K562 (cell line): Measurements from ENCODE around the gene PCDH1. TPM values are rescaled to one million over a fixed set of nuclear protein-coding genes. Genes with fewer than 3 reads are reported as not detected.
A peak's percentile ranks its signal among the peaks of the same experiment; 100 is the strongest.

Experiments used
- ARID1B ChIP-seq: fragments of 450-650 bp; IDR thresholded peaks from 2 replicates; pipeline ENCODE4 v1.6.1; 2016; ENCODE audit warnings: antibody characterized with exemption, mild to moderate bottlenecking, inconsistent platforms
- ASH1L ChIP-seq: fragments of 450-650 bp; IDR thresholded peaks from 2 replicates; pipeline ENCODE4 v1.6.1; 2018; ENCODE audit warnings: borderline replicate concordance, mild to moderate bottlenecking, low read depth; ENCODE audit not compliant: partially characterized antibody
- CREM ChIP-seq: IDR thresholded peaks from 2 replicates; pipeline ENCODE4 v1.6.1; 2014; ENCODE audit warnings: antibody characterized with exemption, low read depth
- ETV5 ChIP-seq: sonication (generic); formaldehyde crosslinking; IDR thresholded peaks from 2 replicates; pipeline ENCODE4 v1.4.0; 2020; ENCODE audit warnings: low read depth, mild to moderate bottlenecking, missing genetic modification reagents
- GATAD2B ChIP-seq: fragments of 450-650 bp; IDR thresholded peaks from 2 replicates; pipeline ENCODE4 v1.6.1; 2017; ENCODE audit warnings: mild to moderate bottlenecking, borderline replicate concordance
- HES1 ChIP-seq: fragments of 450-650 bp; IDR thresholded peaks from 2 replicates; pipeline ENCODE4 v1.6.1; 2016; ENCODE audit warnings: low read depth, mild to moderate bottlenecking, moderate library complexity
- HNRNPL ChIP-seq: fragments of 200-400 bp; formaldehyde crosslinking; IDR thresholded peaks from 2 replicates; pipeline ENCODE4 v1.6.1; 2017; ENCODE audit warnings: low read depth, mild to moderate bottlenecking, low read length
- NCOA1 ChIP-seq: fragments of 450-650 bp; IDR thresholded peaks from 2 replicates; pipeline ENCODE4 v1.6.1; 2016; ENCODE audit warnings: low read depth
- NFE2L1 ChIP-seq: fragments of 450-650 bp; IDR thresholded peaks from 2 replicates; pipeline ENCODE4 v1.6.1; 2016; ENCODE audit warnings: missing genetic modification characterization, low read depth, mild to moderate bottlenecking, missing compliant biosample characterization, moderate library complexity, borderline replicate concordance
- NKRF ChIP-seq: fragments of 450-650 bp; IDR thresholded peaks from 2 replicates; pipeline ENCODE4 v1.6.1; 2016; ENCODE audit warnings: borderline replicate concordance
- RAD51 ChIP-seq: fragments of 450-650 bp; IDR thresholded peaks from 2 replicates; pipeline ENCODE4 v1.7.1; 2016; ENCODE audit warnings: low read depth, mild to moderate bottlenecking, borderline replicate concordance
- RFX5 ChIP-seq: IDR thresholded peaks from 2 replicates; pipeline ENCODE4 v1.6.1; 2011; ENCODE audit warnings: low read depth, mild to moderate bottlenecking, improper control_type of control experiment, low read length
- SNAPC5 ChIP-seq: fragments of 250-450 bp; sonication (Bioruptor Pico); IDR thresholded peaks from 2 replicates; pipeline ENCODE4 v1.8.0; 2021; ENCODE audit warnings: moderate library complexity, mild to moderate bottlenecking, inconsistent platforms
- SP1 ChIP-seq: sonication (generic); formaldehyde crosslinking; IDR thresholded peaks from 2 replicates; pipeline ENCODE4 v1.8.1; 2022; ENCODE audit warnings: mild to moderate bottlenecking, missing genetic modification reagents
- SRSF3 ChIP-seq: fragments of 200-400 bp; formaldehyde crosslinking; IDR thresholded peaks from 2 replicates; pipeline ENCODE4 v1.6.1; 2016; ENCODE audit warnings: mild to moderate bottlenecking, low read length, moderate library complexity; ENCODE audit not compliant: insufficient read depth
- TEAD1 ChIP-seq, 2 experiments: fragments of 450-650 bp in 1 of 2; sonication (generic) in 1 of 2; formaldehyde crosslinking; IDR thresholded peaks; 2 replicates each; pipeline versions ENCODE4 v1.4.0 to v1.8.0; 2020 to 2022; ENCODE audit warnings: mild to moderate bottlenecking in 2 of 2, missing genetic modification reagents in 1 of 2
- THRAP3 ChIP-seq: fragments of 450-650 bp; IDR thresholded peaks from 2 replicates; pipeline ENCODE4 v1.6.1; 2016; ENCODE audit warnings: mild to moderate bottlenecking, inconsistent platforms, borderline replicate concordance
- TRIM25 ChIP-seq: fragments of 450-650 bp; IDR thresholded peaks from 2 replicates; pipeline ENCODE4 v1.7.0; 2016; ENCODE audit warnings: borderline replicate concordance
- ZNF561 ChIP-seq: fragments of 450-650 bp; formaldehyde crosslinking; conservative IDR thresholded peaks from 2 replicates; pipeline ENCODE4 v1.4.0; 2020; ENCODE audit warnings: mild to moderate bottlenecking, moderate library complexity
- ZNF76 ChIP-seq: fragments of 250-450 bp; sonication (Bioruptor Pico); IDR thresholded peaks from 2 replicates; pipeline ENCODE4 v1.4.0; 2020; ENCODE audit warnings: mild to moderate bottlenecking, moderate library complexity, borderline replicate concordance
- polyA plus RNA-seq, 8 experiments: library from polyadenylated mRNA; depleted of rRNA in 4 of 8; stranded (reverse) in 5 of 8; unstranded in 3 of 8; fragments of >200 nt; fragmentation: Nextera tagmentation in 2 of 8; fragmentation: Illumina TruSeq in 1 of 8; extraction: Ambion mirVana in 2 of 8; extraction: Trizol in 1 of 8; gene quantifications; 2 replicates each; pipeline versions ENCODE4 v1.2.1 to v1.2.3, GENCODE V29; 2011 to 2014; ENCODE audit warnings: inconsistent platforms in 1 of 8, missing spikeins in 1 of 8
- total RNA-seq, 7 experiments: library from RNA; depleted of rRNA in 6 of 7; stranded (reverse); fragments of >200 nt in 6 of 7; fragmentation: Illumina TruSeq in 2 of 7; extraction: Trizol in 2 of 7; gene quantifications; 2 replicates each; pipeline versions ENCODE4 v1.2.1 to v1.2.3, GENCODE V29; 2011 to 2021; ENCODE audit warnings: low replicate concordance in 1 of 7
- TF ChIP-seq, protein P1 (sequence below), 2 experiments: fragments of 150-350 bp in 1 of 2; IDR thresholded peaks; 2 replicates each; pipeline ENCODE4 v1.6.1; 2012 to 2016; ENCODE audit warnings: low read depth in 2 of 2, low read length in 2 of 2, mild to moderate bottlenecking in 1 of 2, moderate library complexity in 1 of 2

Gene PCDH1
- total and polyA plus RNA-seq, 9 of the 15 experiments (the other 6 are each of a cell fraction or from before 2014, with no cell fraction given) = 0.11 to 3.6 (median 1.9) TPM; not detected in 1

DNA sequence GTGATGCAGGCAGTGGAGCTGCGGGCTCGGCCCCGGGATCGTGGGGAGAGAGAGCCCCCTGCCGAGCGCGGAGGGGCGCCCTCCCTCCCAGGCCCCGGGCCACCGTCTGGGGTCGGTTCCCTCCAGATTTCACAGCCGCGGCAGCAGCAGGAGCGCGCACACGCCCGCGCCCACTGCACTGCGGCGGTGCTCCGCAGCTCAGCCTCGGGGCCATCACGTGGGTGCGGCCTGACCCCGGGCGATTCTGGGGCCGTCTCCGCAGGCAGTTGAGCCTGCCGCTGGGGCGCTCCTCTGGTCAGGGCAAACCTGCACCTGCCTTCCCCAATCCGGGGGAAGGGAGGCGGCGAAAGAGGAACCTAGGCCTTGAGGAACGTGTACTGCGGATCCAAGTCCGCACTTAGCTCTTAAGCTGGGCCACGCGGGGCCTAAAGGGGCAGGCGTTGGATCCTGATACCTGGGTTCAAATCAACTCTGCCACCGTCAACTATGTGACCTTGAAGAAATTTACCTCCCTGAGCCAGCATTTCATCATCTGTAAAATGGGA is 36.1 kb upstream of the PCDH1 start (continued):
- TF ChIP-seq HES1 (no peak), HNRNPL (no peak), CREM (0 out of 2 replicates have a peak, but pooled peaks have one; percentile 28), NFE2L1 (tag) (no peak), TEAD1 (CRISPR knock-in tag; IDR thresholded peaks at IDR 0.05) (no peak), ZNF76 (no peak), RFX5 (no peak), NCOA1 (no peak), GATAD2B (no peak), SNAPC5 (CRISPR knock-in tag) (no peak), SRSF3 (no peak), ARID1B (0 out of 2 replicates have a peak, but pooled peaks have one; percentile 19), SP1 (peak; percentile 48; the same call in 1 of the 2 replicates), NKRF (no peak), RAD51 (peak; percentile 82), TRIM25 (no peak), ETV5 (no peak), ZNF561 (CRISPR knock-in tag) (no peak), ASH1L (no peak), THRAP3 (no peak)
- TF ChIP-seq, protein P1, sequence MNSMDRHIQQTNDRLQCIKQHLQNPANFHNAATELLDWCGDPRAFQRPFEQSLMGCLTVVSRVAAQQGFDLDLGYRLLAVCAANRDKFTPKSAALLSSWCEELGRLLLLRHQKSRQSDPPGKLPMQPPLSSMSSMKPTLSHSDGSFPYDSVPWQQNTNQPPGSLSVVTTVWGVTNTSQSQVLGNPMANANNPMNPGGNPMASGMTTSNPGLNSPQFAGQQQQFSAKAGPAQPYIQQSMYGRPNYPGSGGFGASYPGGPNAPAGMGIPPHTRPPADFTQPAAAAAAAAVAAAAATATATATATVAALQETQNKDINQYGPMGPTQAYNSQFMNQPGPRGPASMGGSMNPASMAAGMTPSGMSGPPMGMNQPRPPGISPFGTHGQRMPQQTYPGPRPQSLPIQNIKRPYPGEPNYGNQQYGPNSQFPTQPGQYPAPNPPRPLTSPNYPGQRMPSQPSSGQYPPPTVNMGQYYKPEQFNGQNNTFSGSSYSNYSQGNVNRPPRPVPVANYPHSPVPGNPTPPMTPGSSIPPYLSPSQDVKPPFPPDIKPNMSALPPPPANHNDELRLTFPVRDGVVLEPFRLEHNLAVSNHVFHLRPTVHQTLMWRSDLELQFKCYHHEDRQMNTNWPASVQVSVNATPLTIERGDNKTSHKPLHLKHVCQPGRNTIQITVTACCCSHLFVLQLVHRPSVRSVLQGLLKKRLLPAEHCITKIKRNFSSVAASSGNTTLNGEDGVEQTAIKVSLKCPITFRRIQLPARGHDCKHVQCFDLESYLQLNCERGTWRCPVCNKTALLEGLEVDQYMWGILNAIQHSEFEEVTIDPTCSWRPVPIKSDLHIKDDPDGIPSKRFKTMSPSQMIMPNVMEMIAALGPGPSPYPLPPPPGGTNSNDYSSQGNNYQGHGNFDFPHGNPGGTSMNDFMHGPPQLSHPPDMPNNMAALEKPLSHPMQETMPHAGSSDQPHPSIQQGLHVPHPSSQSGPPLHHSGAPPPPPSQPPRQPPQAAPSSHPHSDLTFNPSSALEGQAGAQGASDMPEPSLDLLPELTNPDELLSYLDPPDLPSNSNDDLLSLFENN (IDR thresholded peaks at IDR 0.05; ENCODE audit: low read depth in 2 of 2, low read length in 2 of 2) = no peak
